Osteocyte (in vitro differentiated cells): ENCODE measurements around the gene CFAP58. TPM values are rescaled to one million over a fixed set of nuclear protein-coding genes. Genes with fewer than 3 reads are reported as not detected.

Experiments used
- DNase-seq: peaks from one replicate; pipeline ENCODE4 v3.0.0; 2021; ENCODE audit warnings: mixed read lengths; ENCODE audit not compliant: unreplicated experiment; ENCODE audit errors: extremely low spot score
- H3K27ac Mint-ChIP-seq: one replicate; pipeline ENCODE4 v1.8.0; 2021; ENCODE audit warnings: mild to moderate bottlenecking, mixed read lengths; ENCODE audit not compliant: unreplicated experiment
- H3K27me3 Mint-ChIP-seq: one replicate; pipeline ENCODE4 v1.8.0; 2021; ENCODE audit warnings: mixed read lengths; ENCODE audit not compliant: unreplicated experiment
- H3K36me3 Mint-ChIP-seq: one replicate; pipeline ENCODE4 v1.8.0; 2021; ENCODE audit warnings: mixed read lengths; ENCODE audit not compliant: unreplicated experiment
- H3K4me1 Mint-ChIP-seq: one replicate; pipeline ENCODE4 v1.8.0; 2021; ENCODE audit warnings: mixed read lengths; ENCODE audit not compliant: unreplicated experiment
- H3K4me3 Mint-ChIP-seq: one replicate; pipeline ENCODE4 v1.8.0; 2021; ENCODE audit warnings: mild to moderate bottlenecking, moderate library complexity, mixed read lengths; ENCODE audit not compliant: unreplicated experiment
- H3K9me3 Mint-ChIP-seq: one replicate; pipeline ENCODE4 v1.8.0; 2021; ENCODE audit warnings: mixed read lengths; ENCODE audit not compliant: unreplicated experiment
- total RNA-seq: library from RNA; stranded (reverse); gene quantifications from 2 replicates; pipeline ENCODE4 v1.2.1, GENCODE V29; 2021
- TF ChIP-seq, protein P1 (sequence below): fragments of 200-600 bp; sonication (generic); IDR thresholded peaks from 2 replicates; pipeline ENCODE4 v1.5.0; 2021; ENCODE audit warnings: antibody characterized with exemption, mild to moderate bottlenecking, moderate library complexity

The CFAP58 gene
- total RNA-seq, 1 donor from 2014 or later = 0.16 TPM

DNA sequence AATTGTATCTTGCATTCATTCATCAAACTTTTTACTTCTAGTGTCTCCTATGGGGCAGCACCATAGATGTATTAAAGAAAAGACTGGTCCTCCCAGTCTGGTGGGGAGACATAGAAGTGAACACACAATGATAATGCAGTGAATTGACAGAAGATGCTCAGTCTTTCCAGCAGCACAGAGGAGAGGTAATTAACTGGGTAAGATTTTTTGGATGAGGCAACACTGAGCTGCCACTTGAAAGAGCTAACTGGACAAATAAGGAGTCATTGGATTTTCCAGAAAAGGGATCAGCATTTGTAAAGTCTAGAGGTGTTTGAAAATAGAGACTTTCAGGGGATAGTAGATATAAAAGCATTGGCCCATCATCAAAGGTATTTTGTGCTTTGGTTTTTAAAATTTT, 8.1 kb upstream of the CFAP58 start:
- H3K27me3 Mint-ChIP-seq = no peaks in the 10 kb centered on the region
- DNase-seq = no peak
- no peak overlapping the region for H3K27ac Mint-ChIP-seq
- H3K4me1 Mint-ChIP-seq = peaks cover 3% of the 10 kb centered on the region
- no peaks in the 10 kb centered on the region for H3K36me3 Mint-ChIP-seq
- no peaks in the 10 kb centered on the region for H3K9me3 Mint-ChIP-seq
- H3K4me3 Mint-ChIP-seq = no peak overlapping the region
- TF ChIP-seq, protein P1, sequence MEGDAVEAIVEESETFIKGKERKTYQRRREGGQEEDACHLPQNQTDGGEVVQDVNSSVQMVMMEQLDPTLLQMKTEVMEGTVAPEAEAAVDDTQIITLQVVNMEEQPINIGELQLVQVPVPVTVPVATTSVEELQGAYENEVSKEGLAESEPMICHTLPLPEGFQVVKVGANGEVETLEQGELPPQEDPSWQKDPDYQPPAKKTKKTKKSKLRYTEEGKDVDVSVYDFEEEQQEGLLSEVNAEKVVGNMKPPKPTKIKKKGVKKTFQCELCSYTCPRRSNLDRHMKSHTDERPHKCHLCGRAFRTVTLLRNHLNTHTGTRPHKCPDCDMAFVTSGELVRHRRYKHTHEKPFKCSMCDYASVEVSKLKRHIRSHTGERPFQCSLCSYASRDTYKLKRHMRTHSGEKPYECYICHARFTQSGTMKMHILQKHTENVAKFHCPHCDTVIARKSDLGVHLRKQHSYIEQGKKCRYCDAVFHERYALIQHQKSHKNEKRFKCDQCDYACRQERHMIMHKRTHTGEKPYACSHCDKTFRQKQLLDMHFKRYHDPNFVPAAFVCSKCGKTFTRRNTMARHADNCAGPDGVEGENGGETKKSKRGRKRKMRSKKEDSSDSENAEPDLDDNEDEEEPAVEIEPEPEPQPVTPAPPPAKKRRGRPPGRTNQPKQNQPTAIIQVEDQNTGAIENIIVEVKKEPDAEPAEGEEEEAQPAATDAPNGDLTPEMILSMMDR = no peak

DNA sequence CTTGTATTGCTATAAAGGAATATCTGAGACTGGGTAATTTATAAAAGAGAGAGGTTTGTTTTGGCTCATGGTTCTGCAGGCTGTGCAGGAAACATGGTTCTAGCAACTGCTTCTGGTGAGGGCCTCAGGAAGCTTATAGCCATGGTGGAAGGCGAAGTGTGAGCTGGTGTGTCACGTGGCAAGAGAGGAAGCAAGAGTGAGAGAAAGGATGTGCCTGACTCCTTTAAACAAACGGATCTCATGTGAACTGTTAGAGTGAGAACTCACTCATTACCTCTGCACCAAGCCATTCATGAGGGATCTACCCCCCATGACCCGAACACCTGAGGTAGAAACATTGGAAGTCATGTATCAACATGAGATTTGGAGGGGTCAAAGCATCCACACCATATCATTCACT, 7.7 kb upstream of the CFAP58 start:
- Mint-ChIP-seq H3K36me3 (no peaks in the 10 kb centered on the region), H3K9me3 (no peaks in the 10 kb centered on the region), H3K4me3 (no peak overlapping the region), H3K27ac (no peak overlapping the region), H3K4me1 (peaks cover 3% of the 10 kb centered on the region), H3K27me3 (no peaks in the 10 kb centered on the region)
- TF ChIP-seq, protein P1 = no peak
- no peak for DNase-seq

DNA sequence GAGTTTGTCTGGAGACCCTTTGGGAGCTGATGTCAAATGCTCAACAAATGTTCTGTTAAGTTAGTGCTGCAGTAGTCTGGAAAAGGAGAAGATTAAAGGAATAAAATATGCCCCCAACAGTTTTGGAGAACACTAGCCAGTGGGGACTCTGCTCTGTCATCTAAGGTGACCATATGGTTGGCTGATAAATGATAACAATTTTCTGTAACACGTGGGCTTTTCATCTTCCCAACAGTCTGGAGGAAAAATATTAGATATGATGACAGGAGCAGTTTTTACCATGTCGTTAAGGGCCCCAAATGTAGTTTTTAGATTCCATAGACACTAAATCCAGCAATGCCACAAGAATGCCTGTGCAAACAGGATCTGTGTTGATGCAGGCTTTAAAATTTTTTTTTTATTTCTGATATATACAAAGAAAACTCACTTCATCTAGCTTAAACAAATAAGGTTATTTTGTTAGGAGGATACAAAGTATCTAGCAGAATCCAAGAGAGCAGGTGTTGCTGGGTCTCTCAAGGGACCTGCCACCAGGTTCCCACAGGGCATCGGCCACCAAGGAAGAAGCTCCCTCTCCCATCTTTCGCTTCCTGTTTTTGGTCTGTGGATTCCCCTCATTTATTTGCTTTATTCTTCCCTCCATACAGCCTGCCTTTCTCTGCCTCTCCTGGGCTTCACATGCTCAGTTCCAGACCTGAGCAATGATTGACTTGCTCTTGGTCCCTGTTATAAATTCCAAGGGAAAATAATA, 6.2 kb upstream of the CFAP58 start:
- DNase-seq = no peak
- Mint-ChIP-seq H3K4me1 (peaks cover 3% of the 10 kb centered on the region), H3K27me3 (peaks cover 5% of the 10 kb centered on the region), H3K36me3 (no peaks in the 10 kb centered on the region), H3K27ac (no peak overlapping the region), H3K4me3 (no peak overlapping the region), H3K9me3 (no peaks in the 10 kb centered on the region)
- TF ChIP-seq, protein P1 = no peak

DNA sequence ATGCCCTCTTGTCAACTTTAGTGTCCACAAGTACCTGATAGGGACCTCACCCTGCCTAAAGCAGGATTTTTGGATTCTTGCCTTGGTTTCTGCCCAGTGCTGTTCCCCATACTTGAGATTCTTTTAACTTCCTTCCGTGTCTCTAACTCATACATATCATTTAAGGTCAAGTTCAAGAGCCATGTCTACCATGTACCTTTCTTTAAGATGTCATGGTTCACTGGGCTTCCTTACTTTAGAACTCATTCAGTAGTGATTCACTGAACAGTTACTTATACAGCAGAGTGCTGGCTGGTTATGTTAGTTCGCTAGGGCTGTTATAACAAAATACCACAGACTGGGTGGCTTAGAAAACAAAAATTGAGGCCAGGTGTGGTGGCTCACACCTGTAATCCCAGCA, 5.0 kb upstream of the CFAP58 start:
- Mint-ChIP-seq H3K4me1 (no peaks in the 10 kb centered on the region), H3K36me3 (no peaks in the 10 kb centered on the region), H3K27ac (no peak overlapping the region), H3K27me3 (peaks cover 10% of the 10 kb centered on the region), H3K9me3 (no peaks in the 10 kb centered on the region), H3K4me3 (no peak overlapping the region)
- TF ChIP-seq, protein P1 = no peak
- DNase-seq = no peak

DNA sequence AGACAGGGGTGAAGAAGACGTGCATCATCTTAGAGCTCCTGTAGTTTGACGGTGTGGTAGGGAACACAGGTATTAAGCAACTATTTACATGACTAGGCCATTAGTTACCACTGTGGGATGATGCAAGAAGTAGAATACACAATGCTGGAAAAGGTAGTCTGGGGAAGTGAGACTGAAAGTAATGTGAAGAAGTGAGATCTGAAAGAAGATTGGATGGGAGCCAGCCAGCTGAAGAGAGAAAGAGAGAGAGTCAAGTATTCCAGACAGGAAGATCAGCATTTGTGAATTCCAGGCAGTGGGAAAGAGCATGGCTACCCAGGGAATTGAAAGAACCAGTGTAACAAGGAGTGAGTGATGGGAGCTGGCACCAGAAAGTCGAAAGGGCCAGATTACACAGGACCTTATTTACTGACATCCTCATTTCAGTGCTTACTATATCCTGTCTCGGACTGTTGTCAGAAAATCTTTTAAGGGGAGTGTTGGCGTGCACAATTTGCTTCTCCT, 4.0 kb upstream of the CFAP58 start:
- Mint-ChIP-seq H3K9me3 (no peaks in the 10 kb centered on the region), H3K4me1 (no peaks in the 10 kb centered on the region), H3K4me3 (no peak overlapping the region), H3K27me3 (peaks cover 10% of the 10 kb centered on the region), H3K27ac (no peak overlapping the region), H3K36me3 (no peaks in the 10 kb centered on the region)
- TF ChIP-seq, protein P1 = no peak
- no peak for DNase-seq
